Left lung (tissue), 10 donors: ENCODE data around the gene NCOA6. TPM values are rescaled to one million over a fixed set of nuclear protein-coding genes. Genes with fewer than 3 reads are reported as not detected.

Experiments used
- ATAC-seq: fragments of 200-7000 bp; cut with Tn5 transposase; one replicate; pipeline ENCODE4 v1.9.1; 2020; ENCODE audit warnings: moderate library complexity
- DNase-seq, 4 donors: peaks; one replicate each; pipeline ENCODE4 v3.0.0-alpha.2; 2013 to 2020
- H3K27ac ChIP-seq, 2 donors: fragments of 200-600 bp; sonication (generic) in 1 of 2; one replicate each; pipeline versions ENCODE4 v1.5.0 to v1.8.0; 2020 to 2021
- H3K27me3 ChIP-seq, 2 donors: fragments of 200-600 bp; sonication (generic) in 1 of 2; one replicate each; pipeline versions ENCODE4 v1.5.0 to v1.8.0; 2020 to 2021
- H3K36me3 ChIP-seq, 2 donors: fragments of 200-600 bp; sonication (generic) in 1 of 2; one replicate each; pipeline versions ENCODE4 v1.5.0 to v1.8.0; 2020 to 2021
- H3K4me1 ChIP-seq, 2 donors: fragments of 200-600 bp; one replicate each; pipeline ENCODE4 v1.8.0; 2021
- H3K4me3 ChIP-seq, 2 donors: fragments of 200-600 bp; sonication (generic) in 1 of 2; one replicate each; pipeline versions ENCODE4 v1.5.0 to v1.8.0; 2020 to 2021; ENCODE audit warnings: mild to moderate bottlenecking in 1 of 2
- H3K9me3 ChIP-seq, 2 donors: fragments of 200-600 bp; sonication (generic) in 1 of 2; one replicate each; pipeline versions ENCODE4 v1.5.0 to v1.8.0; 2020 to 2021
- intact Hi-C, 2 donors: fragments of 100-400 bp; cut with DNase I; formaldehyde crosslinking; loops; one replicate each; pipeline versions ENCODE4 v1.11.2 to v1.14.2; 2022
- polyA plus RNA-seq, 6 donors: library from polyadenylated mRNA; unstranded; fragments of 120-200 nt; gene quantifications; one replicate each; pipeline ENCODE4 v1.2.1, GENCODE V29; 2013; ENCODE audit not compliant: insufficient read length in 6 of 6
- total RNA-seq, 2 donors: library from RNA; stranded (reverse); fragmentation: NEBNext Ultra II Directional; extraction: Animal tissue kit (Norgen Biotek cat#: 25700); gene quantifications; one replicate each; pipeline ENCODE4 v1.2.1, GENCODE V29; 2021
- TF ChIP-seq, protein P1 (sequence below), 2 donors: fragments of 200-600 bp; sonication (generic) in 1 of 2; IDR thresholded peaks; one replicate each; pipeline versions ENCODE4 v1.5.0 to v1.8.0; 2021; ENCODE audit warnings: antibody characterized with exemption in 2 of 2
- donor health status: DM: no; HTN: yes; CAD: no.
- donor health status: DM: no; HTN: no; CAD: no.

Gene NCOA6
- total and polyA plus RNA-seq, 8 donors: 26.0 to 52.3 (median 45.0) TPM

DNA sequence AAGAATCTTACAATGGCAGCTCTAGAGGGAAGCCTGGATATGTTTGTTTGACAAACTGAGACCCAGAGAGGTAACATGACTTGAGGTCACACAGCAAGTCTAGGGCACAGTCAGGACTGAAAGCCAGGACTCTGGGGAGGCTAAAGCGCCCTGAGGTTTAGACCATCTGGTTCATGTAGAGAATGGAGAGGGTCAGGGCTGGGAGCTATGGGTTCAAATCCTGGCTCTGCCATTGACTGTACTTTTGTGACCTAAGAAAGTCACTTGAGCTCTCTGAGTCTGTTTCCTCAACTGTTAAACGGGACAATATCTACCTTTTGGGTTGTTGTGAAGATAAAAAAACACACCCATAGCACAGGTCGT, 122.4 kb downstream of the NCOA6 start:
- DNase-seq (no peak), ATAC-seq (no peak)
- H3K27me3 ChIP-seq: no peaks in the 10 kb centered on the region
- intact Hi-C loops: loop anchor here in 1 of 2 donors (10.0 kb wide), 1 partner anchor 168 kb away; no protein-coding TSS in a partner anchor
- no peaks in the 10 kb centered on the region for H3K36me3 ChIP-seq
- peak overlapping the region in 1 of 2 donors; percentile 72 for H3K4me3 ChIP-seq
- H3K27ac ChIP-seq: peak overlapping the region in 1 of 2 donors; percentile 100
- peaks cover 4 to 31% of the 10 kb centered on the region in 2 donors for H3K4me1 ChIP-seq
- TF ChIP-seq, protein P1, sequence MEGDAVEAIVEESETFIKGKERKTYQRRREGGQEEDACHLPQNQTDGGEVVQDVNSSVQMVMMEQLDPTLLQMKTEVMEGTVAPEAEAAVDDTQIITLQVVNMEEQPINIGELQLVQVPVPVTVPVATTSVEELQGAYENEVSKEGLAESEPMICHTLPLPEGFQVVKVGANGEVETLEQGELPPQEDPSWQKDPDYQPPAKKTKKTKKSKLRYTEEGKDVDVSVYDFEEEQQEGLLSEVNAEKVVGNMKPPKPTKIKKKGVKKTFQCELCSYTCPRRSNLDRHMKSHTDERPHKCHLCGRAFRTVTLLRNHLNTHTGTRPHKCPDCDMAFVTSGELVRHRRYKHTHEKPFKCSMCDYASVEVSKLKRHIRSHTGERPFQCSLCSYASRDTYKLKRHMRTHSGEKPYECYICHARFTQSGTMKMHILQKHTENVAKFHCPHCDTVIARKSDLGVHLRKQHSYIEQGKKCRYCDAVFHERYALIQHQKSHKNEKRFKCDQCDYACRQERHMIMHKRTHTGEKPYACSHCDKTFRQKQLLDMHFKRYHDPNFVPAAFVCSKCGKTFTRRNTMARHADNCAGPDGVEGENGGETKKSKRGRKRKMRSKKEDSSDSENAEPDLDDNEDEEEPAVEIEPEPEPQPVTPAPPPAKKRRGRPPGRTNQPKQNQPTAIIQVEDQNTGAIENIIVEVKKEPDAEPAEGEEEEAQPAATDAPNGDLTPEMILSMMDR (IDR thresholded peaks at IDR 0.05): no peak
- no peaks in the 10 kb centered on the region for H3K9me3 ChIP-seq

DNA sequence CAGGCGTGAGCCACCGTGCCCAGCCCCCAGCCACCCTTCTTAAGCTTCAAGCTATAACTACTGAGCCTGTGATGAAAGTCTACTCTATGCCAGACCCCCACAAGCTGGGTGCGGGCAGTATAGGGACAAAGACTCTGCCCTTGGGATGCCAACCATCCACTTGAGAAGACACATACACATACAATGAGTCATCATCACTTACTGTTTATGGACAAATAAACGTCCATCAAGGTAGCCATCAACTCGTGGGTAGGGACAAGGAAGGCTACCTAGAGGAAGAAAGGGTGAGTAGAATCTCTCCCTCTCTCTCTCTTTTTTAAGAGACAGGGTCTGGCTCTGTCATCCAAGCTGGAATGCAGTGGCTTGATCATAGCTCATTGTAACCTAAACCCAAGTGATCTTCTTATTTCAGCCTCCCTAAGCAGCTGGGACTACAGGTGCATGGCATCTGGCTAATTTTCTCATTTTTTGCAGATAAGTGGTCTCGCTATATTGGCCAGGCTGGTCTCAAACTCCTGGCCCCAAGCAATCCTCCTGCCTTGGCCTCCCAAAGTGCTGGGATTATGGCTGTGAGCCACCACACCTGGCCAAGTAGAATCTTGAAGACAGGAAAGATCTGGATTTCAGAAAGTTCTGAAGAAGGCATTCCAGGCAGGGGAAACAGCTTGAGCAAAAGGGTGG, 123.9 kb downstream of the NCOA6 start:
- H3K9me3 ChIP-seq: no peaks in the 10 kb centered on the region
- intact Hi-C loops: loop anchor here in 1 of 2 donors (10.0 kb wide), 1 partner anchor 167 kb away; no protein-coding TSS in a partner anchor
- no peak overlapping the region for H3K4me3 ChIP-seq
- ATAC-seq (no peak), DNase-seq (no peak)
- H3K27ac ChIP-seq: no peak overlapping the region
- H3K4me1 ChIP-seq: peaks cover 4 to 25% of the 10 kb centered on the region in 2 donors
- TF ChIP-seq, protein P1 (IDR thresholded peaks at IDR 0.05): no peak
- H3K27me3 ChIP-seq: no peaks in the 10 kb centered on the region
- H3K36me3 ChIP-seq: no peaks in the 10 kb centered on the region

DNA sequence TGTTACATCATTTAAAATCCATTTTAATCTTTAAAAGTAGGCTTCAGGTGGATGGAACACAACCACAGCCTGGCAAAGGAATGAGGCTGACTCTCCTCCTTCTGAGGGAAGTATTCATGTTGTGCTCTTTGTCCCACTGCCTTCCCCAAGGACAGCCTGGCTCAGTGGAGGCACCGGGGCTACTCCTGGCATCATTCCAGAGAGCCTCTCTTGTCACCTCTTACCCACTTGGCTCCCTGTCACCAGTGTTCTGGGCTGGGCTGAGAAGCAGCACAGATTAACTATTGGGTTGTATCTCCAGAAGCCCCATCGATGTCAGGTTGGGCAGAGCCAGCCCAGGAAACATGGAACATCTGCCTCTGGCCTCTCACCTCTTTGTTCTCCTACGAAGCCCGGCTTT, 132.0 kb downstream of the NCOA6 start:
- intact Hi-C loops: no loop called here
- Histone ChIP-seq H3K27ac (no peak overlapping the region), H3K9me3 (no peaks in the 10 kb centered on the region), H3K4me3 (no peak overlapping the region), H3K36me3 (no peaks in the 10 kb centered on the region), H3K4me1 (peaks cover 0 to 8% of the 10 kb centered on the region in 2 donors), H3K27me3 (no peaks in the 10 kb centered on the region)
- ATAC-seq (no peak), DNase-seq (no peak)
- TF ChIP-seq, protein P1 (IDR thresholded peaks at IDR 0.05): no peak

DNA sequence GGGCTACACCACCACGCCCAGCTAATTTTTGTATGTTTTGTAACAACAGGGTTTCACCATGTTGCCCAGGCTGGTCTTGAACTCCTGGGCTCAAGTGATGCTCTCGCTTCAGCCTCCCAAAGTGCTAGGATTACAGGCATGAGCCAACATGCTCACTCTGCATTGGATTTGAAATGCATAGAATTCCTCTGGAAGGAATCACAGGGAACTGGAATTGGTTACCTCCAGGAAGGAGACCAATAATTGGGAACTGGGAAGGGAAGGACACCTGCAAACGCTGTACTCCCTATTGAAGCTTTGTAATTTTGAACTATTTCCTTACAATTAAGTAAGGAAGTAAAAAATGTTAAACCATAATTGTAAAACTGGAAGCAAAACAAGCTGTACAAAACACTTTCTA, 133.6 kb downstream of the NCOA6 start:
- TF ChIP-seq, protein P1 (IDR thresholded peaks at IDR 0.05): no peak
- ATAC-seq (no peak), DNase-seq (no peak)
- intact Hi-C loops: no loop called here
- Histone ChIP-seq H3K36me3 (no peaks in the 10 kb centered on the region), H3K4me3 (no peak overlapping the region), H3K9me3 (no peaks in the 10 kb centered on the region), H3K27me3 (no peaks in the 10 kb centered on the region), H3K4me1 (peaks cover 0 to 15% of the 10 kb centered on the region in 2 donors), H3K27ac (no peak overlapping the region)

DNA sequence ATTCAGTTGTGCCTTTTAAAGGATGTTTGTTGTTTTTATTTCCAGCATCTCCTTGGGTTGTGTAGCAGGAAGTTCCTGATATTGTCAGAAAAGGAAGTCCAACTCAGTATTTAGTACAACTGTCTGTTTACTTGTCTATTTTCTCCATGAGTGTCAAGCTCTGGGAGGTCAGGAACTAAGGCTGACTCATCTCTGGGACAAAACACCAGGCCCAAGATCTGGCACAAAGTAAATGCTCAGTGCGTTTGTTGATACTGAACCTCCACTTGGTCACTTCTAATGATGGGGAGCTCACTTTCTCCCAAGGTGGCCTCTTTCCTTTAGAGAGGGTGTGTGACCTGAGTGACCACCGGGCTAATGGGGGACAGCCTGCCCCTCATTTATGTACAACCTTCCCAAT, 136.0 kb downstream of the NCOA6 start:
- no peak overlapping the region for H3K27ac ChIP-seq
- H3K4me3 ChIP-seq: no peak overlapping the region
- ATAC-seq (peak; percentile 30), DNase-seq (no peak)
- H3K27me3 ChIP-seq: no peaks in the 10 kb centered on the region
- intact Hi-C loops: no loop called here
- no peaks in the 10 kb centered on the region for H3K9me3 ChIP-seq
- TF ChIP-seq, protein P1 (IDR thresholded peaks at IDR 0.05): no peak
- peaks cover 0 to 15% of the 10 kb centered on the region in 2 donors for H3K4me1 ChIP-seq
- H3K36me3 ChIP-seq: no peaks in the 10 kb centered on the region
